Right atrium auricular region (tissue), 2 donors: ENCODE measurements around the gene KIF9. TPM values are rescaled to one million over a fixed set of nuclear protein-coding genes. Genes with fewer than 3 reads are reported as not detected.
A peak's percentile ranks its signal among the peaks of the same experiment; 100 is the strongest.

Experiments
- DNase-seq: peaks from one replicate; pipeline ENCODE4 v3.0.0-alpha.2; 2019; ENCODE audit warnings: low spot score
- H3K27ac ChIP-seq, 2 donors: fragments of 200-600 bp; sonication (generic); 1 replicate in 1 of 2; 2 replicates in 1 of 2; pipeline ENCODE4 v1.5.1; 2016 to 2019
- H3K27me3 ChIP-seq, 2 donors: fragments of 200-600 bp; sonication (generic); one replicate each; pipeline versions ENCODE4 v1.5.1 to v1.6.0; 2017 to 2019
- H3K36me3 ChIP-seq: fragments of 200-600 bp; sonication (generic); one replicate; pipeline ENCODE4 v1.5.1; 2016
- H3K4me1 ChIP-seq, 2 donors: fragments of 200-600 bp; sonication (generic); one replicate each; pipeline versions ENCODE4 v1.5.1 to v1.6.0; 2017 to 2019
- H3K4me3 ChIP-seq, 2 donors: fragments of 200-600 bp; sonication (generic); 1 replicate in 1 of 2; 2 replicates in 1 of 2; pipeline ENCODE4 v1.5.1; 2017 to 2019; ENCODE audit warnings: mild to moderate bottlenecking in 1 of 2, moderate library complexity in 1 of 2
- H3K9me3 ChIP-seq, 2 donors: fragments of 200-600 bp; sonication (generic); one replicate each; pipeline ENCODE4 v1.5.1; 2019
- total RNA-seq, 2 donors: library from RNA; depleted of rRNA; stranded (reverse); fragments of >200 nt; gene quantifications; one replicate each; pipeline ENCODE4 v1.1.0, GENCODE V29; 2016
- TF ChIP-seq, protein P1 (sequence below), 2 donors: fragments of 200-600 bp; sonication (generic); IDR thresholded peaks; one replicate each; pipeline ENCODE4 v1.5.1; 2019; ENCODE audit warnings: antibody characterized with exemption in 2 of 2

Gene KIF9
- total RNA-seq, 2 donors from 2014 or later: 8.8 to 10.5 TPM

DNA sequence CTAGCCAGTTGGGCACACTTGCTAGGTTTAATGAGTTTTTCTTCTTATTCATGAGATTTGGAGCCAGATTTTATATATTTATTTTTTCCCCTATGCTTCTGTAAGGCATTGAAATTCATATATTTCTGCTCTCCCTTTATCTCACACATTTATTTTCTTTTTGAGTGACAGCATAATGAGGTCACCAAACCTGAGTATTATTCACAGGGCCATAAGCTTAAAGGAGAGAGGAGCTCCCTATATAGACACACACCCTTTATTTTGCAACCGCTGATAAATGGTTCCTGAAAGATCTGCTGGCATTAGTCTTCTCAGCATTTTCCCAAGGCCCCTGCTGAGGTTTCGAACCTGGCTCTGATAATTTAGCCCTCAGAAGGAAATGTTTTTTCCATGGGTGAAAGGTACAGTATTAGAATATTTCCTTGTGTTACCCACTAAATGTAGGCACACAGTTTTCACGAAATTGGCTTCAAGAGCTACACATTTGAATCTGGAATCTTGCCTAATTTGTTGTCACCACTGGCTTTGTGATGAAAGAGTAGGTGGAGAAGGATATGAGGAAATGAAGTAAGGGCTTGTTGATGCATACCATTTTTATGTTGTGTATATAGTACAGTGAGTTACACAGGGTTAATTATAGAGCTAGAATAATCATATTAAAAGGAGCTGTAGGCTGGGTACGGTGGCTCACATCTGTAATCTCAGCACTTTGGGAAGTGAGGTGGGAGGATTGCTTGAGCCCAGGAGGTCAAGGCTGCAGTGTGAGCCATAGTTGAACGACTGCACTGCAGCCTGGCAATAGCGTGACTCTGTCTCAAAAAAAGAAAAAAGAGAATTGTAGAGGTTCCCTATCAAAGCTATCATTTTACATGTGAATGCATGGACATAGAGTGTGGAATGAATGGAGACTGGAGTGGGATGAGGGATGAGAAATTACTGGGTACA lies 6.6 kb upstream of the KIF9 start:
- Histone ChIP-seq H3K36me3 (peaks cover 17% of the 10 kb centered on the region), H3K4me1 (peaks cover 0 to 22% of the 10 kb centered on the region in 2 donors), H3K27ac (no peak overlapping the region), H3K9me3 (no peaks in the 10 kb centered on the region), H3K27me3 (no peaks in the 10 kb centered on the region), H3K4me3 (no peak overlapping the region)
- TF ChIP-seq, protein P1, sequence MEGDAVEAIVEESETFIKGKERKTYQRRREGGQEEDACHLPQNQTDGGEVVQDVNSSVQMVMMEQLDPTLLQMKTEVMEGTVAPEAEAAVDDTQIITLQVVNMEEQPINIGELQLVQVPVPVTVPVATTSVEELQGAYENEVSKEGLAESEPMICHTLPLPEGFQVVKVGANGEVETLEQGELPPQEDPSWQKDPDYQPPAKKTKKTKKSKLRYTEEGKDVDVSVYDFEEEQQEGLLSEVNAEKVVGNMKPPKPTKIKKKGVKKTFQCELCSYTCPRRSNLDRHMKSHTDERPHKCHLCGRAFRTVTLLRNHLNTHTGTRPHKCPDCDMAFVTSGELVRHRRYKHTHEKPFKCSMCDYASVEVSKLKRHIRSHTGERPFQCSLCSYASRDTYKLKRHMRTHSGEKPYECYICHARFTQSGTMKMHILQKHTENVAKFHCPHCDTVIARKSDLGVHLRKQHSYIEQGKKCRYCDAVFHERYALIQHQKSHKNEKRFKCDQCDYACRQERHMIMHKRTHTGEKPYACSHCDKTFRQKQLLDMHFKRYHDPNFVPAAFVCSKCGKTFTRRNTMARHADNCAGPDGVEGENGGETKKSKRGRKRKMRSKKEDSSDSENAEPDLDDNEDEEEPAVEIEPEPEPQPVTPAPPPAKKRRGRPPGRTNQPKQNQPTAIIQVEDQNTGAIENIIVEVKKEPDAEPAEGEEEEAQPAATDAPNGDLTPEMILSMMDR (IDR thresholded peaks at IDR 0.05): no peak
- no peak for DNase-seq

DNA sequence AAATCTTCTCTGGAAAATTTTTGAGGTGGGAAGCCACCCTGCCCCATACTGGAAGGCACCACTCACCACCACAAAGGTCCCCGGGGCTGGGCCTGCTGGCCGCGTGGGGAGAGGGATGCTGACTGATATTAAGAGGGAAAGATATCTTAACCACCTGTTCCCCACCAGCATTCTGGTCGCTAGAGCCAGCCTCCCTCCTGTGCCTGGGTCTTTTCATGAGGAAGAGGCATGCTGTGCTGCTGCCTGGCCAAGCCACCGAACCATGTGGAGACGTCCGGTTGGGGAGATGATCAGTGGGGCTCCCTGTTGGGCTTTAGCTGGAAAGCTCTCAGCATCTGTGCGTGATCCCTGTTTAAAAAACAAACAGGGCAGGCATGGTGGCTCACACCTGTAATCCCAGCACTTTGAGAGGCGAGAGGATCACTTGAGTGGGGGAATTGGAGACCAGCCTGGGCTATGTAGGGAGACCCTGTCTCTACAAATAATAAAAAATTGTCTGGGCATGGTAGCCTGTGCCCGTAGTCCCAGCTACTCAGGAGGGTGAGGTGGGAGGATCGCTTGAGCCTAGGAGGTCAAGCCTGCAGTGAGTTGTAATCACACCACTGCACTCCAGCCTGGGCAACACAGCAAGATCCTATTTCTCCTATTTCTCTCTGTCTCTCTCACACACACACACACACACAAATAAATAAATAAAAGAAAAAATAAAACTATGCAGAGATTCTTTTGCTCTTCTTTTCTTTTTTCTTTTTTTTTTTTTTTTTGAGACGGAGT lies 1.2 kb upstream of the KIF9 start:
- Histone ChIP-seq H3K27ac (peak overlapping the region; percentile 87 to 94), H3K9me3 (no peaks in the 10 kb centered on the region), H3K27me3 (no peaks in the 10 kb centered on the region), H3K36me3 (peaks cover 12% of the 10 kb centered on the region), H3K4me3 (peak overlapping the region; percentile 80 to 94), H3K4me1 (peaks cover 0 to 44% of the 10 kb centered on the region in 2 donors)
- TF ChIP-seq, protein P1 (IDR thresholded peaks at IDR 0.05): no peak
- no peak for DNase-seq

DNA sequence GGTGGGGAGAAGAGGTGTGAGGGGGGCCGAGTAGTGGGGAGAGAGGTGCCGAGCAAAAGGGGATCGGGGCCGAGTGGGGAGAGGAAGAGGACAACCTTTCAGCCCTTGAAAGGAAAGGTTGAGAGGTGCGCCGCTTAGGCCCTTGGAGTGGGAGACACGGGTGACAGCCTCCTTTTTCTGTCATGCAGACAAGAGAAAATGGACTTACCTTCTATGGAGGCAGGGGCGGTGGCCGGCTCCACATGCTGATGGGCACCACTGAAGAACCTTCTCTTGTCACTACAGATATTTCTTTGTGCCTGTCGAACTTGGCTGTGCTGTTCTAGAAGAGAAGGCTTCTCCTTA lies 566 bp upstream of the KIF9 start:
- H3K4me1 ChIP-seq: peaks cover 0 to 44% of the 10 kb centered on the region in 2 donors
- TF ChIP-seq, protein P1 (IDR thresholded peaks at IDR 0.05): no peak

DNA sequence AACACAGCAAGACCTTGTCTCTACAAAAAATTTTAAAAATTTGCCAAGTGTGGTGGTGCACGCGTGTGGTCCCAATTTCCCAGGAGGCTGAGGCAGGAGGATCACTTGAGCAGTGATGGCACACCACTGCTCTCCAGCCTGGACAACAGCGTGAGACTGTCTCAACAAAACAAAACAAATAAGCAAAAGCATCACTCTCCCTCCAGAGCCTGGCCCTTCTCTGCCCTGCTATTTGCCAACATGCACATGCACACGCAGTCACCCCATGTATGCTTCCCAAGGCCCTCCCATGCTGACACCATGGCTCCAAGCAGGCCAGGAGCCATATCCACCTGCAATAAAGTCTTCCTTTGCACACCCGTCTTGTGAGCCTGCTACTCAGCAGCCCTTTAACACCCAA lies 2.1 kb downstream of the KIF9 start:
- no peaks in the 10 kb centered on the region for H3K27me3 ChIP-seq
- no peak overlapping the region for H3K27ac ChIP-seq
- TF ChIP-seq, protein P1 (IDR thresholded peaks at IDR 0.05): no peak
- H3K4me3 ChIP-seq: no peak overlapping the region
- H3K36me3 ChIP-seq: no peaks in the 10 kb centered on the region
- H3K4me1 ChIP-seq: peaks cover 0 to 33% of the 10 kb centered on the region in 2 donors
- H3K9me3 ChIP-seq: no peaks in the 10 kb centered on the region
- DNase-seq: no peak

More for the DNA sequence above, 566 bp upstream of the KIF9 start:
- Histone ChIP-seq H3K27me3 (no peaks in the 10 kb centered on the region), H3K27ac (peak overlapping the region; percentile 87 to 94), H3K4me3 (peak overlapping the region; percentile 80 to 94), H3K36me3 (peaks cover 6% of the 10 kb centered on the region), H3K9me3 (no peaks in the 10 kb centered on the region)
- no peak for DNase-seq

DNA sequence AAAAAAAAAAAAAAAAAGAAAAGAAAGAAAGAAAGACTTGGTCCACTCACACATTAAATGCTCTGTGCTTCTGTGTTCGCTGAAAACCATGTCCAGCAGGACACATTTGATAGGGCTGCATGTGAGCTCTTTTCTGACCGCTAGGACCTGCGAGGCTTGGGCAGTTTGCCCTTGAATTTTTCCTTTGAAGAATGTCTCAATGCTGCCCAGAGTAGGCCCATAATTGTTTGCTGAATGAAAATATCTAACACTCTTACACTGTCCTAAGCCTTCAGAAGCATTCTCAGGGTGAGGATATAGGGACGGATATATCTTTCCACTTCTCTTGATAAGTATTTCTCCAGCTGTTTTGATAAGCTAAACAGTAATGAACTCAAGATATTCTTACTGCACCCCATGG lies 6.0 kb downstream of the KIF9 start:
- H3K4me1 ChIP-seq: peaks cover 0 to 5% of the 10 kb centered on the region in 2 donors
- no peak overlapping the region for H3K4me3 ChIP-seq
- H3K9me3 ChIP-seq: no peaks in the 10 kb centered on the region
- H3K36me3 ChIP-seq: no peaks in the 10 kb centered on the region
- TF ChIP-seq, protein P1 (IDR thresholded peaks at IDR 0.05): no peak
- no peak overlapping the region for H3K27ac ChIP-seq
- H3K27me3 ChIP-seq: no peaks in the 10 kb centered on the region
- no peak for DNase-seq
